GM18861 (cell line): ENCODE results near the gene SGTA.

Experiments
- ATAC-seq: cut with Tn5 transposase; IDR thresholded peaks from one replicate; pipeline ENCODE4 v1.9.1; 2021; ENCODE audit not compliant: unreplicated experiment

The SGTA gene

GRCh38 chr19:2755811-2756210 is 27.3 kb downstream of the SGTA start:
- no peak for ATAC-seq

- no peak for ATAC-seq
Observed at GRCh38 chr19:2755448-2755705, 27.7 kb downstream of the SGTA start.

DNA sequence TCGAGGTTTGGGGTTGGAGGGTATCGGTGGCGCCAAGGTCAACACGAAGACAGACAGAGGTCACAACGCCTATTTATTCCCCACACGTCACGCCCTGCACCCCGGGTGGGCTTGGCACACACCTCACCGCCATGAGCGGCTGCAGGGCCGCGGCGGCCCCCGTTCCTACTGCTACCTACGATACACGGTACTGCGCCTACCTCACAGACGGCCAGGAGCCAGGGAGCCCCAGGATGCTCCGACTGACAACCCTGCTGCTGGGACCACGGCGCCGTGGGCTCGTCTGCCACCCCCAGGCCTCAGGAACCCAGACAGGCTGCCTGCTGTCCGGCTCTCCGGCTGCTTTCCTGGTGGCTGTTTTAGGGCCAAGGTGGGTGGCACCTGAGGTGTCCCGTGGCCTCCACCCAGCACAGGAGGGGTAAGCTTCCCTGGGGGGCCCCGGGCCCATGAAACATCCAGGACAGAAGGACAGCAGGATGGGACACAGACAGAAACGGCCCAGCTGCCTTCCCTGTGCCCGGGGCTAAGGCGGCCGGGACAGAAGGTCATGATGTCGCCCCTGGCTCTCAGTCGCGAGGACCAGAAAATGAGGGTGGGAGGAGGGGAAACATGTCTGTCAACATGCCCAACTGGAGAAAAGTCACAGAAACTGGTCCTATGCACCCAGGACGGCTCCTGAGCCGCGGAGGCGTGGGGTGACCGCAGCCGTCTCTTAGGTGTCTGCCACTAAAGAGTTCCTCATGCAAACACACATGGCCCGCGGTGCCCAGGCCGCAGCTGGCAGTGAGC is 28.2 kb downstream of the SGTA start:
- ATAC-seq = no peak

DNA sequence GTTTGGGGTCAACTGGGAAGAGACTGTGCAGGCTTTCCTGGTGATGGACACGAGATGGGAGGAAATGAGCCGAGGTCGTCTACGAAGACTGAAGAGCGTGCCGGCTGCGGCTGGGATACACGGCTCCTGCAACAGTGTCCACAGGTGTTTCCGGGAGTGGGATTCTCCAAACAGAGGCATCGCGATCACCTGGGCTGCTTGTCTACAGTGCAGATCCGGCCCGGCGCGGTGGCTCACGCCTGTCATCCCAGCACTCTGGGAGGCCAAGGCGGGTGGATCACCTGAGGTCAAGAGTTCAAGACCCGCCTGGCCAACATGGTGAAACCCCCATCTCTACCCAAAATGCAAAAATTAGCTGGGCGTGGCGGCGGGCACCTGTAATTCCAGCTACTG is 31.6 kb downstream of the SGTA start:
- ATAC-seq = no peak

DNA sequence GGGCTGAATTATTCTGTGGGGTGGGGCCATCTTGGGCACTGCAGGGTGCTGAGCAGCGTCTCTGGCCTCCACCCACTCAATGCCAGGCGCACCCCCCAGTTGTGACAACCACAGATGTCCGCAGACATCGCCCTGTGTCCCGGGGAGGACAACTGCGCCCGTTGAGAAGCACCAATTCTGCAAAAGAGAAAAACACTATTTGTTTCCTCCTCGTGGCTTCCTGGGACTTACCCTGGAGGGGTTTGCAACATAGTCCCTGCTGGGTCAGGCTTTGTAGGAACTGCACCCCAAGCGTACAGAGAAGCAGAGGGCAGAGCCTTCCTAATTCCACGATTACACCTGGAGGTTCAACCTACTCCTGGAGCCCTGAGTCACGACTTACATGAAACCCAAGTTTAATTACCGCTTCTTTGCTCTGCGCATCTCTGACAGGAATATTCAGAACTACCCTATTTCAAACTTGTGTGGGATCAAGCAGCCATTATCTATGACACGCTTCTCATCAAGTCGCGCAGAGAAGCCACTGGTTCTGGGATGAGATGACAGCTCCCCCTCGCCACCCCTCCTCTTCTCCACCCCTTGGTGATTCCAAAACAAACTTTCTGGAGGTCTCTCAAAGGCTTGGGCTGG is 32.1 kb downstream of the SGTA start:
- no peak for ATAC-seq

DNA sequence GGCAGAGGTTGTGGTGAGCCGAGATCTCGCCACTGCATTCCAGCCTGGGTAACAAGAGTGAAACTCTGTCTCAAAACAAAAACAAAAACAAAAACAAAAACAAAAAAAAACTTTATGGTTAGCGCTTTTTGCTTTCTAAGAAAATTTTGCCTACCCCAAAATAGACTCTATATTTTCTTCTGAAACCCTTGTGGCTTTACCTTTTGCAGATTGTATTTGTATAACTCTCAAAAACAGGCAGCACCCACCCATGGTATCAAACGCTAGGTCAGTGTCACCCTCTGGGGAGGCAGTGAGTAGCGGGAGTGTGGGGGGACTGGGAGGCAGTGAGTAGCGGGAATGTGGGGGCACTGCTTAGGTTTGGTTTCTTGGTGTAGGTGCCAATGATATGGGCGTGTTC is 35.7 kb downstream of the SGTA start:
- no peak for ATAC-seq

- no peak for ATAC-seq
Observed at GRCh38 chr19:2744113-2744512, 39.0 kb downstream of the SGTA start.

DNA sequence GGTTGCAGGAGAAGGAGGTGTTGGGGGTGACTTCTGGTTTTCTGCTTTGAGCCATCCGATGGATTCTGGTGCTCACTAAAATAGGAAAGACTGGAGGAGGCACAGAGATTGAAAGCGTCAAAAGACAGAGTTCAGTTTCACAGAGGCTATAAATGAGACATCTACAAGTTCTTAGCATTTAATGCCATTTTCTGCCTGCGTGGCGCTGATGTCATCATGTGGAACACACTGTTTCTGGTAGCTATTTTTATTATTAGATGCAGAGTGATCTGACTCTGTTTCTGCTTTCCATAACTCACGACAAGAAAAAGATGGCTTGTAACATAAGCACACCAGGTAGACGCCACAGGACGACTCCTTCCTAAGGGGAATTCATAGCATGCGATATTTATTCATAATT is 40.0 kb downstream of the SGTA start:
- no peak for ATAC-seq

DNA sequence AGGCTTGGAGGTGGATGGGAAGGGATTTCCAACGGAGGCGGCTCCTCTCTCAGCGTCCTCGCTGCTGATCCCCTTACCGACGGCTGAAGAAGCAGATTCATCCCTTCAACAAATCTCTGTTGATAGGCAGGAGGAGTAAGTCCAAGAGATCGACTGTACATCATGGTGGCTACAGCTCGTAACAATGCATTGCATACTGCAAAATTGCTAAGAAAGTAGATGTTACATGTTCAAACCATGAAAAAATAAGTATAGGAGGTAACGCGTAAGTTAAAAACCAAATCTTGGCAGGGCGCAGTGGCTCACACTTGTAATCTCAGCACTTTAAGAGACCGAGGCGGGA is 42.8 kb downstream of the SGTA start:
- no peak for ATAC-seq

- peak; percentile 90 for ATAC-seq
Observed at GRCh38 chr19:2739602-2740313, 43.3 kb downstream of the SGTA start, which contains the start of gene SLC39A3. Gene SLC39A3, minus strand, starts transcription at chr19:2740017. Its CDS starts 2,760 bp downstream, at chr19:2737257.

GRCh38 chr19:2736550-2737190 is 46.4 kb downstream of the SGTA start:
- no peak for ATAC-seq

DNA sequence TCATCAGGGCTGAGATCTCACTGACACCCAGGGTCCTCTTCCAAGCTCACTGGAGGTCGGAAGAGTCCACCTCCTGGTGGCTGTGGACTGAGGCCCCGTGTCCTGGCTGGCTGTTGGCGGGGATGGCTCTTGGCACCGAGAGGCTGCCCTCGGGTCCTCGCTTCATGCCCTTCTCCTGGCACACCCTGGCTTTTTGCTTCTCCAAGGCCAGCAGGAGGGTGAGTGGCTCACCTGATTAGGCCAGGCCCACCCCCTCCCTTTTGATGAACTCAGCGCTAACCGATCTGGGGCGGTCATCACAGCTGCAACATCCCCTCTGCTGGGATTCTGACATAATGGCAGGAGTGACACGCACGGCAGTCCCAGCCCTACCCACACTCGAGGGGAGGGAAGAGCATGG is 47.7 kb downstream of the SGTA start:
- no peak for ATAC-seq

DNA sequence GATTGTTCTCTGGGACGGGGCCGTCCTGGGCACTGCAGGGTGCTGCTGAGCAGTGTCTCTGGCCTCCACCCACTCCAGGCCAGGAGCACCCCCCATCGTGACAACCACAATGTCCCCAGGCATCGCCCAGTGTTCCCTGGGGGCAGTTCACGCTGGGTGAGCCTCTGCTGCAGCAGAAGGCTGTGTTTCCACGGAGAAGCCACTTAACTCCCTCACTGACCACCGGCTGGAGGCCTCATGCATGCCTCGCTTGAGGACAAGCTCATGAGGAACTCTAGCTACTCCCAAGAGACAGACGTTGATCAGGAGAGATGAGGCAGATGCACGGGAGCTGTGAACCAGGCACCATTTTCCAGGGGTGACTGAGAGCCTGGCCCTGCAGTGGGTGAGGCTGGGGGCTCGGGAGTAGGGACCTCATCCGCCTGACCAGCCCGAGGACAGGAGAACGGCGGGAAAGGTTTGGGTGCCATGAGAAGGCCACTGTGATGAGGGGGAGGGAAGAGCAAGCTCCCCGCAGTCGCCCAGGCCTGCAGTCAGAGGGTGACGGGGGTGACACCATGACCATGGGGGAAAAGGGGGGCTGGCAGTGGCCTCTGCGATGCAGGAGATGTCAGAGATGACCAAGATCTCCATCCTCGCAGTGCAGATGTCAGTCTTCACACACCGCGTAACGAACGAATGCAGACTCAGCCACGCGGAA is 48.3 kb downstream of the SGTA start:
- ATAC-seq = no peak

GRCh38 chr19:2733930-2734588 is 49.0 kb downstream of the SGTA start:
- ATAC-seq = no peak

GRCh38 chr19:2732883-2733282 is 50.2 kb downstream of the SGTA start:
- no peak for ATAC-seq

- no peak for ATAC-seq
Observed at GRCh38 chr19:2732157-2732725, 50.8 kb downstream of the SGTA start.

DNA sequence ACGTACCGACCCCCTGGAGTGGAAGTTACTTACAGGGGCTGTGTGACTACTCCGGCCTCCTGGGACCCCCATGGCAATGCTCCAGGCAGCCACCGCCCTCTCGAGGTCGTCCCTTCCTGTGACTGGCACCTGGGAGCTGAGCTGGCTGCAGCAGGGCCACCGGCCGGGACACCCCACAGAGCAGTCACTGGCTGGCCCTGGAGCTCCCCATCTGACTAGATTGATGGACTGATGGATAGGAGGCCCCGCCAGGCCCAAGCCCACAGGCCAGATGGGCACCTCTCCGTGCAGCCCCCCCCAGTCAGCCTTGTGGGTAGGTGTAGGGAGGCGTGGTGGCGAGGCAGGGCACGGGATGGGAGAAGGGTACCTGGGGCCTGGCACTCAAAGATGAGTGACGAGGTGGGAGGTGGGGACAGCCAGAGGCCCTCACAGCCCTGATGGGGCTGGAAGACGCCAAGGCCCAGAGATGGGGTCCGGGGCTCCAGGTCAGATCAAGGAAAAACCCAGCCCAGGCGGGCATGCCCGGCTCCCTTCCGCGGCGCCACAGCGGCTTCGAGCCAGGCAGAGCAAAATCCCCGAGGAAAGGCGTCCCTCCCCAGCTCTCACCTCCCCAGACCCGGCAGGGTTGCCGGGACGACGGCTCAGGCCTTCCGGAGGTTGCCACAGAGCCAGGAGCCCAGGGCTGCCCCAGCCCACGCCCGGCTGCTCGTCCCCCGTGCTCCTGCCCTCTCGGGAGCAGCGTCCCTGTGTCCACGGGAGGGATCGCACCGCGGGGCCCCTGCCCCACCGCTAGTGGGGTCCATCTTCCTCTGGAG is 51.7 kb downstream of the SGTA start:
- no peak for ATAC-seq

- ATAC-seq = no peak
Observed at GRCh38 chr19:2729943-2730818, 52.9 kb downstream of the SGTA start.
